ENCODE results near the gene FAM241B. TPM values are rescaled to one million over a fixed set of nuclear protein-coding genes. Genes with fewer than 3 reads are reported as not detected.

Gene FAM241B
- total and polyA plus RNA-seq, 10 of the 15 experiments (the other 5 are each of a cell fraction or from before 2014, with no cell fraction given) = 0.09 to 0.99 (median 0.24) TPM

- Histone ChIP-seq H3K27me3 (replicated peaks in 1 of 2; ENCODE audit: control insufficient read depth in 2 of 2, insufficient read depth in 2 of 2, low read length in 1 of 2) (peaks cover 0 to 3% of the 10 kb centered on the region in 2 experiments; a peak in 2 of 4 replicates), H4K20me1 (ENCODE audit: control insufficient read depth, insufficient read depth) (no peaks in the 10 kb centered on the region), H3K79me2 (ENCODE audit: control insufficient read depth, insufficient read depth, low read length) (no peaks in the 10 kb centered on the region), H3K36me3 (ENCODE audit: control insufficient read depth in 2 of 2, insufficient read depth in 2 of 2, low read length in 1 of 2) (no peaks in the 10 kb centered on the region), H3K4me2 (ENCODE audit: control insufficient read depth, insufficient read depth) (no peak overlapping the region), H2AFZ (ENCODE audit: control insufficient read depth, low read depth, low read length) (no peak overlapping the region), H3K4me1 (ENCODE audit: control insufficient read depth, insufficient read depth, low read length) (no peaks in the 10 kb centered on the region), H3K9me3 (replicated peaks; ENCODE audit: control insufficient read depth, insufficient read depth, low read length) (peaks cover 2% of the 10 kb centered on the region; the same call in 2 of the 3 replicates), H3K9ac (ENCODE audit: control insufficient read depth, insufficient read depth, low read length) (no peak overlapping the region), H3K27ac (ENCODE audit: control insufficient read depth, insufficient read depth) (no peak overlapping the region), H3K4me3 (no peak overlapping the region)
- BruUV-seq (replicated peaks) = no TSS peak
- ATAC-seq (no peak), DNase-seq (ENCODE audit: low read depth, low spot score) (no peak), FAIRE-seq (no peak)
- in situ Hi-C loops (cut with MboI) (no loop called here), intact Hi-C loops (cut with micrococcal nuclease; ENCODE audit: unreplicated experiment) (no loop called here)
- WGBS (ENCODE audit: insufficient coverage, insufficient replicate concordance, low lambda C conversion rate, missing lambda C conversion rate) = 29% methylated on average over 13 of the region's 13 CpGs
- POLR2A ChIA-PET = no interaction called here
- SMC1A ChIA-PET (ENCODE audit: uncharacterized antibody, unreplicated experiment) = no interaction called here
- CTCF ChIA-PET = interaction anchor here (1.0 kb wide), 1 partner anchor 135 kb away, joined by 4 read pairs; no protein-coding TSS in a partner anchor
- TF ChIP-seq NR2C1 (IDR thresholded peaks at IDR 0.05) = no peak
- no peak for TF ChIP-seq HSF1 (IDR thresholded peaks at IDR 0.05; ENCODE audit: low read depth, low read length)
- TF ChIP-seq ZNF687 (IDR thresholded peaks at IDR 0.05) = no peak
- no peak for TF ChIP-seq NFXL1 (IDR thresholded peaks at IDR 0.05; ENCODE audit: borderline replicate concordance)
- no peak for TF ChIP-seq CHD4 (IDR thresholded peaks at IDR 0.05)
- RAD21 ChIA-PET (ENCODE audit: unreplicated experiment) = no interaction called here
These were observed 20.7 kb downstream of the FAM241B start for GRCh38 chr10:69650589-69651261.

Data from GM12878 (cell line).